Stimulated activated naive B cell treated with anti-CD40 and anti-IgM and Interleukin-4, amounts not matched to agents 10 μg/mL and 1 μg/mL and 100 μg/mL, for 72 hours (primary cell): ENCODE data around the gene TEKT3.

Experiments
- ATAC-seq, 2 donors: fragments of 150-1000 bp; cut with Tn5 transposase; replicated peaks; 2 replicates each; pipeline ENCODE4 v1.10.0; 2021; ENCODE audit warnings: moderate library complexity in 1 of 2
- DNase-seq: peaks from one replicate; pipeline ENCODE4 v3.0.0; 2021
- H3K27ac Mint-ChIP-seq: one replicate; pipeline ENCODE4 v1.8.0; 2022; ENCODE audit warnings: mild to moderate bottlenecking, mixed read lengths
- H3K27me3 Mint-ChIP-seq, 2 donors: one replicate each; pipeline ENCODE4 v1.8.0; 2022; ENCODE audit warnings: mixed read lengths in 2 of 2
- H3K36me3 Mint-ChIP-seq, 2 donors: one replicate each; pipeline ENCODE4 v1.8.0; 2022; ENCODE audit warnings: mixed read lengths in 2 of 2, mild to moderate bottlenecking in 1 of 2
- H3K4me1 Mint-ChIP-seq, 2 donors: one replicate each; pipeline ENCODE4 v1.8.0; 2022; ENCODE audit warnings: mixed read lengths in 2 of 2, mild to moderate bottlenecking in 1 of 2
- H3K4me3 Mint-ChIP-seq, 2 donors: one replicate each; pipeline ENCODE4 v1.8.0; 2022; ENCODE audit warnings: mild to moderate bottlenecking in 2 of 2, mixed read lengths in 2 of 2, moderate library complexity in 1 of 2
- H3K9me3 Mint-ChIP-seq, 2 donors: one replicate each; pipeline ENCODE4 v1.8.0; 2022; ENCODE audit warnings: mixed read lengths in 2 of 2, mild to moderate bottlenecking in 1 of 2

Gene TEKT3

GRCh38 chr17:15298176-15298575, 43.2 kb downstream of the TEKT3 start:
- Mint-ChIP-seq H3K27me3 (peaks cover 8 to 9% of the 10 kb centered on the region in 2 donors), H3K36me3 (no peaks in the 10 kb centered on the region), H3K9me3 (no peaks in the 10 kb centered on the region), H3K27ac (no peak overlapping the region), H3K4me1 (no peaks in the 10 kb centered on the region), H3K4me3 (no peak overlapping the region)
- ATAC-seq: no peak
- no peak for DNase-seq

GRCh38 chr17:15293558-15293957, 47.8 kb downstream of the TEKT3 start:
- H3K27me3 Mint-ChIP-seq: peaks cover 0 to 18% of the 10 kb centered on the region in 2 donors
- no peak overlapping the region for H3K27ac Mint-ChIP-seq
- no peak overlapping the region for H3K4me3 Mint-ChIP-seq
- H3K36me3 Mint-ChIP-seq: no peaks in the 10 kb centered on the region
- H3K4me1 Mint-ChIP-seq: no peaks in the 10 kb centered on the region
- ATAC-seq: no peak
- peaks cover 0 to 2% of the 10 kb centered on the region in 2 donors for H3K9me3 Mint-ChIP-seq
- no peak for DNase-seq

- Mint-ChIP-seq H3K27me3 (peaks cover 11 to 30% of the 10 kb centered on the region in 2 donors), H3K36me3 (no peaks in the 10 kb centered on the region), H3K9me3 (peaks cover 0 to 2% of the 10 kb centered on the region in 2 donors), H3K4me3 (no peak overlapping the region), H3K27ac (no peak overlapping the region), H3K4me1 (no peaks in the 10 kb centered on the region)
- no peak for ATAC-seq
- DNase-seq: no peak
Measured at GRCh38 chr17:15291674-15292361, 49.6 kb downstream of the TEKT3 start.

- H3K27me3 Mint-ChIP-seq: peaks cover 13 to 32% of the 10 kb centered on the region in 2 donors
- H3K4me3 Mint-ChIP-seq: no peak overlapping the region
- peaks cover 0 to 2% of the 10 kb centered on the region in 2 donors for H3K9me3 Mint-ChIP-seq
- H3K27ac Mint-ChIP-seq: no peak overlapping the region
- no peaks in the 10 kb centered on the region for H3K4me1 Mint-ChIP-seq
- no peak for ATAC-seq
- DNase-seq: no peak
- H3K36me3 Mint-ChIP-seq: no peaks in the 10 kb centered on the region
Measured at GRCh38 chr17:15290605-15291004, 50.8 kb downstream of the TEKT3 start.

- DNase-seq (no peak), ATAC-seq (no peak)
- peaks cover 0 to 2% of the 10 kb centered on the region in 2 donors for H3K9me3 Mint-ChIP-seq
- H3K4me3 Mint-ChIP-seq: no peak overlapping the region
- H3K27ac Mint-ChIP-seq: no peak overlapping the region
- peaks cover 13 to 32% of the 10 kb centered on the region in 2 donors for H3K27me3 Mint-ChIP-seq
- H3K36me3 Mint-ChIP-seq: no peaks in the 10 kb centered on the region
- no peaks in the 10 kb centered on the region for H3K4me1 Mint-ChIP-seq
Measured at GRCh38 chr17:15289285-15290183, 51.9 kb downstream of the TEKT3 start.

GRCh38 chr17:15288859-15289258, 52.5 kb downstream of the TEKT3 start:
- no peaks in the 10 kb centered on the region for H3K4me1 Mint-ChIP-seq
- no peaks in the 10 kb centered on the region for H3K36me3 Mint-ChIP-seq
- no peak for ATAC-seq
- H3K27me3 Mint-ChIP-seq: peaks cover 13 to 32% of the 10 kb centered on the region in 2 donors
- H3K27ac Mint-ChIP-seq: no peak overlapping the region
- no peak for DNase-seq
- H3K9me3 Mint-ChIP-seq: peaks cover 0 to 2% of the 10 kb centered on the region in 2 donors
- H3K4me3 Mint-ChIP-seq: no peak overlapping the region

GRCh38 chr17:15287538-15288267, 53.7 kb downstream of the TEKT3 start:
- H3K4me3 Mint-ChIP-seq: no peak overlapping the region
- no peaks in the 10 kb centered on the region for H3K4me1 Mint-ChIP-seq
- ATAC-seq (no peak), DNase-seq (no peak)
- H3K9me3 Mint-ChIP-seq: peaks cover 5 to 6% of the 10 kb centered on the region in 2 donors
- H3K27me3 Mint-ChIP-seq: peaks cover 19 to 23% of the 10 kb centered on the region in 2 donors
- no peak overlapping the region for H3K27ac Mint-ChIP-seq
- H3K36me3 Mint-ChIP-seq: no peaks in the 10 kb centered on the region

- Mint-ChIP-seq H3K36me3 (no peaks in the 10 kb centered on the region), H3K9me3 (peaks cover 4 to 5% of the 10 kb centered on the region in 2 donors), H3K27me3 (peaks cover 14 to 19% of the 10 kb centered on the region in 2 donors), H3K4me3 (no peak overlapping the region), H3K27ac (no peak overlapping the region), H3K4me1 (no peaks in the 10 kb centered on the region)
- no peak for DNase-seq
- ATAC-seq: no peak
Measured at GRCh38 chr17:15285466-15285865, 55.9 kb downstream of the TEKT3 start.

- no peak overlapping the region for H3K27ac Mint-ChIP-seq
- no peaks in the 10 kb centered on the region for H3K36me3 Mint-ChIP-seq
- H3K9me3 Mint-ChIP-seq: peaks cover 4 to 5% of the 10 kb centered on the region in 2 donors
- H3K4me3 Mint-ChIP-seq: no peak overlapping the region
- ATAC-seq (no peak), DNase-seq (no peak)
- peaks cover 14 to 19% of the 10 kb centered on the region in 2 donors for H3K27me3 Mint-ChIP-seq
- H3K4me1 Mint-ChIP-seq: no peaks in the 10 kb centered on the region
Measured at GRCh38 chr17:15284537-15284936, 56.9 kb downstream of the TEKT3 start.

- no peaks in the 10 kb centered on the region for H3K36me3 Mint-ChIP-seq
- peaks cover 14 to 19% of the 10 kb centered on the region in 2 donors for H3K27me3 Mint-ChIP-seq
- H3K4me3 Mint-ChIP-seq: no peak overlapping the region
- H3K4me1 Mint-ChIP-seq: no peaks in the 10 kb centered on the region
- H3K27ac Mint-ChIP-seq: no peak overlapping the region
- ATAC-seq (no peak), DNase-seq (no peak)
- H3K9me3 Mint-ChIP-seq: peaks cover 4 to 5% of the 10 kb centered on the region in 2 donors
Measured at GRCh38 chr17:15284107-15284506, 57.3 kb downstream of the TEKT3 start.

GRCh38 chr17:15281909-15282308, 59.5 kb downstream of the TEKT3 start:
- no peak overlapping the region for H3K4me3 Mint-ChIP-seq
- H3K36me3 Mint-ChIP-seq: no peaks in the 10 kb centered on the region
- no peak for DNase-seq
- no peak overlapping the region for H3K27ac Mint-ChIP-seq
- peaks cover 8 to 18% of the 10 kb centered on the region in 2 donors for H3K27me3 Mint-ChIP-seq
- H3K9me3 Mint-ChIP-seq: peaks cover 4 to 5% of the 10 kb centered on the region in 2 donors
- peaks cover 0 to 2% of the 10 kb centered on the region in 2 donors for H3K4me1 Mint-ChIP-seq
- ATAC-seq: no peak

GRCh38 chr17:15278924-15279477, 62.4 kb downstream of the TEKT3 start:
- DNase-seq: no peak
- Mint-ChIP-seq H3K27ac (no peak overlapping the region), H3K4me3 (no peak overlapping the region), H3K27me3 (peaks cover 5 to 22% of the 10 kb centered on the region in 2 donors), H3K9me3 (peaks cover 8 to 13% of the 10 kb centered on the region in 2 donors), H3K36me3 (no peaks in the 10 kb centered on the region), H3K4me1 (peaks cover 0 to 2% of the 10 kb centered on the region in 2 donors)
- no peak for ATAC-seq

- H3K9me3 Mint-ChIP-seq: peaks cover 8 to 10% of the 10 kb centered on the region in 2 donors
- peaks cover 5 to 24% of the 10 kb centered on the region in 2 donors for H3K27me3 Mint-ChIP-seq
- no peak overlapping the region for H3K27ac Mint-ChIP-seq
- no peak overlapping the region for H3K4me3 Mint-ChIP-seq
- H3K36me3 Mint-ChIP-seq: no peaks in the 10 kb centered on the region
- H3K4me1 Mint-ChIP-seq: peaks cover 0 to 2% of the 10 kb centered on the region in 2 donors
- no peak for ATAC-seq
- no peak for DNase-seq
Measured at GRCh38 chr17:15278380-15278779, 63.0 kb downstream of the TEKT3 start.

GRCh38 chr17:15274017-15274416, 67.4 kb downstream of the TEKT3 start:
- no peak overlapping the region for H3K4me3 Mint-ChIP-seq
- ATAC-seq: no peak
- DNase-seq: no peak
- H3K27me3 Mint-ChIP-seq: peaks cover 5 to 22% of the 10 kb centered on the region in 2 donors
- H3K27ac Mint-ChIP-seq: no peak overlapping the region
- H3K9me3 Mint-ChIP-seq: peaks cover 4 to 7% of the 10 kb centered on the region in 2 donors
- H3K4me1 Mint-ChIP-seq: peaks cover 0 to 2% of the 10 kb centered on the region in 2 donors
- H3K36me3 Mint-ChIP-seq: no peaks in the 10 kb centered on the region
